ENCODE results near the gene SREK1IP1. TPM values are rescaled to one million over a fixed set of nuclear protein-coding genes. Genes with fewer than 3 reads are reported as not detected.
"Not testable (repeated sequence)": the region's sequence is repeated elsewhere in the genome, so short reads cannot be mapped to it uniquely, and the experiment has no call there.

Gene SREK1IP1
- total and polyA plus RNA-seq, 4 donors: 13.6 to 21.7 (median 13.9) TPM

DNA sequence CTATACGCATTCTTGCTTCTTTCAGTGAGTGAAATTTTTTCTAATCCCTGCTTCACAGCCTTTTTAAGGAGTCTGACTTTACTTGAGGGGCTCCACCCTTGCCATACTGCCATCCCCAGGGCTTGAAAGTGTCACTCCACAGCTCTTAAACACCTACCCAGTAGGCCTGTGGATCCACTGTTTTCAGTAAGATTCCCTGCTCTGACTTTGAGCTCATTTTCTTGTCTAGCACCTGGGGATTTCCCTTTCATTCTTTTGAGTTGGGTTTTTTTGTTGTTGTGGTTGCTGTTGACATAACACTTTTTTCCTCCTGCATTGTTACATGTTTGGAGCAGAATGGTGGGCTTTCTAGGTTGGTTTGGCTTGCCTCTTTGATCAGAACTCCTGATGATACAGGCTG lies 23.6 kb downstream of the SREK1IP1 start:
- Histone ChIP-seq H3K27me3 (ENCODE audit: control insufficient read depth, insufficient read depth, low read length) (no peaks in the 10 kb centered on the region), H3K27ac (ENCODE audit: low read depth, low read length) (no peak overlapping the region), H3K4me3 (ENCODE audit: low read depth, low read length) (no peak overlapping the region), H3K4me1 (ENCODE audit: control insufficient read depth, insufficient read depth, low read length) (no peaks in the 10 kb centered on the region), H3K9me3 (ENCODE audit: control insufficient read depth, insufficient read depth, low read length) (no peaks in the 10 kb centered on the region), H3K36me3 (ENCODE audit: control insufficient read depth, insufficient read depth, low read length) (peaks cover 4% of the 10 kb centered on the region)
- 100% methylated on average over 1 of the region's 1 CpG for WGBS (ENCODE audit: insufficient coverage)
- DNase-seq (ENCODE audit: low read depth in 4 of 6, low spot score in 6 of 6): no peak

DNA sequence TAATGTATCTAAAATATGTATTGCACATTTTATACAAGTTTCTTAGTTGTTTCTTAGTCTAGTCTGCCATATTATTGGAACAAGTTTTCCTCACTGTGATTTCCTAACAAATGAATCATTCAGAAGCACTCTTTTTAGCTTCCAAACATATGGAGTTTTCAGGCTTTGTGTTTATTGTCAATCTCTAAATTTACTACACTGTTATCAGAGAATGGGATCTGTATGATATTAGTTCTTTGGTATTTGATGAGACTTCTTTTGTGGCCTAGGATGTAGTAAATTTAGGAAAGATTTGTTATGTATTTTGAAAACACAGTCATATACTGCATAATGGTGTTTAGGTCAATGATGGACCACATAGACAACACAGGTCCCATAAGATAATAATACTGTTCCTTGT lies 25.7 kb downstream of the SREK1IP1 start:
- no peaks in the 10 kb centered on the region for H3K9me3 ChIP-seq (ENCODE audit: control insufficient read depth, insufficient read depth, low read length)
- no peak for DNase-seq (ENCODE audit: low read depth in 4 of 6, low spot score in 6 of 6)
- H3K4me3 ChIP-seq (ENCODE audit: low read depth, low read length): no peak overlapping the region
- H3K4me1 ChIP-seq (ENCODE audit: control insufficient read depth, insufficient read depth, low read length): no peaks in the 10 kb centered on the region
- H3K27ac ChIP-seq (ENCODE audit: low read depth, low read length): no peak overlapping the region
- no peaks in the 10 kb centered on the region for H3K27me3 ChIP-seq (ENCODE audit: control insufficient read depth, insufficient read depth, low read length)
- H3K36me3 ChIP-seq (ENCODE audit: control insufficient read depth, insufficient read depth, low read length): peaks cover 4% of the 10 kb centered on the region

DNA sequence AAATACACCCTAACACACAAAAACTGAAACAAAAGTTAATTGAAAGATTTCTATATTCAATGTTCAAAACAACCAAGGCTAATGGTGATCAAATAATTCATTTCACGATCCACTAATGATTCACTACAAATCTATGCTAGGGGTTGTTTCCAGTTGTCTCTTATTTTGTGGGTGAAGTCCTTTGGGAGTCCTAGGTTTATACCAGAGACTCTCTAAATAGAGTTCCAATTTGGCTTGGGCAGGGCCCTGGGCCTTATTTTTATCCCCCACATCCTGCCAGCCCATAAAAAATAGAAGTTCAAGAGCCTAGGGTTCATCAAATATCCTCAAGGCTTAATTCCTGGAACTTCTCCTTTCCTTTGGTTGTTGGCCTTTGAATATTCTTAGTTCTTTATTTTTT lies 26.1 kb downstream of the SREK1IP1 start:
- H3K36me3 ChIP-seq (ENCODE audit: control insufficient read depth, insufficient read depth, low read length): peaks cover under 1% of the 10 kb centered on the region
- no peaks in the 10 kb centered on the region for H3K4me1 ChIP-seq (ENCODE audit: control insufficient read depth, insufficient read depth, low read length)
- no CpG with 5 or more reads among the region's 1 CpG for WGBS (ENCODE audit: insufficient coverage)
- H3K9me3 ChIP-seq (ENCODE audit: control insufficient read depth, insufficient read depth, low read length): no peaks in the 10 kb centered on the region
- H3K27me3 ChIP-seq (ENCODE audit: control insufficient read depth, insufficient read depth, low read length): no peaks in the 10 kb centered on the region
- DNase-seq (ENCODE audit: low read depth in 4 of 6, low spot score in 6 of 6): no peak
- no peak overlapping the region for H3K4me3 ChIP-seq (ENCODE audit: low read depth, low read length)
- H3K27ac ChIP-seq (ENCODE audit: low read depth, low read length): no peak overlapping the region

DNA sequence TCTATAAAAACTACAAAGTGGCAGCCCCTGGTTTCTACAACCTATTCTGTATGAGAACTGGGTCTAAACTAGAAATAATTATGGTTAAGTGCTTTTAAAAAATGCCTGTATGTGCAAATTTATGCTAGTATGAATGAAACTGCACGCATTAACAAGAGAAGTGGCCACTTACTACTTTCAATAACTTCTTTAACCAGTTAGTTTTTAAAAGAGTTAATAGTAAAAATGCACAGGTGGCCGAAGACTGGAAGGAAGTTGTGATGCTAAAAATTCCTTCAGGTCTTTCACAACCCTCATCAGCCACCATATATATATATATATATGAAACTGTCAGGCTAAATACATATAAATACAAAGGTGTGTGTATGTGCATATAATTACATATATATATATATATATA lies 41.3 kb downstream of the SREK1IP1 start:
- WGBS (ENCODE audit: insufficient coverage): no CpG with 5 or more reads among the region's 2 CpGs
- no peaks in the 10 kb centered on the region for H3K9me3 ChIP-seq (ENCODE audit: control insufficient read depth, insufficient read depth, low read length)
- H3K27me3 ChIP-seq (ENCODE audit: control insufficient read depth, insufficient read depth, low read length): no peaks in the 10 kb centered on the region
- H3K36me3 ChIP-seq (ENCODE audit: control insufficient read depth, insufficient read depth, low read length): no peaks in the 10 kb centered on the region
- DNase-seq (ENCODE audit: low read depth in 4 of 6, low spot score in 6 of 6): no peak
- H3K4me1 ChIP-seq (ENCODE audit: control insufficient read depth, insufficient read depth, low read length): no peaks in the 10 kb centered on the region
- H3K4me3 ChIP-seq (ENCODE audit: low read depth, low read length): no peak overlapping the region
- H3K27ac ChIP-seq (ENCODE audit: low read depth, low read length): no peak overlapping the region

DNA sequence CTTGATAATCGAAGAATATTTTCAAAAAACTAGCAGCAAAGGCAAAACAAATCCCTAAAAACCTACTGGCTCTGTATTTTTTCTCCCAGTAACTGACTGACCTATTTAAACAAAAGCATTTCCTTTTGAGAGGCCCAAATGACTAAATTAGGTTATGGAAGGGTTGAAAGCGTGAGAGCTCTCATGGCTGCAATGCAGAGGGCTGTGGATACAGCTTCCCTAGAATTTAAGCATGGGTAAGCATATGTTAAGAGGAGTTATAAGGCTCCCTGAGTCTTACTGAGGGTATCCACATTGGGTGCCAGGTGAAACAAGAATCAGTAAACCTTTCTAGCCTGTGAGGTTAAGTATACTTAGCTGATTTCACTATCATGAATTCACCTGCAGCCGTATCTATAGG lies 45.9 kb downstream of the SREK1IP1 start:
- H3K36me3 ChIP-seq (ENCODE audit: control insufficient read depth, insufficient read depth, low read length): no peaks in the 10 kb centered on the region
- 75% methylated on average over 1 of the region's 3 CpGs for WGBS (ENCODE audit: insufficient coverage)
- no peak overlapping the region for H3K4me3 ChIP-seq (ENCODE audit: low read depth, low read length)
- H3K4me1 ChIP-seq (ENCODE audit: control insufficient read depth, insufficient read depth, low read length): no peaks in the 10 kb centered on the region
- H3K9me3 ChIP-seq (ENCODE audit: control insufficient read depth, insufficient read depth, low read length): no peaks in the 10 kb centered on the region
- DNase-seq (ENCODE audit: low read depth in 4 of 6, low spot score in 6 of 6): no peak
- no peak overlapping the region for H3K27ac ChIP-seq (ENCODE audit: low read depth, low read length)
- no peaks in the 10 kb centered on the region for H3K27me3 ChIP-seq (ENCODE audit: control insufficient read depth, insufficient read depth, low read length)

DNA sequence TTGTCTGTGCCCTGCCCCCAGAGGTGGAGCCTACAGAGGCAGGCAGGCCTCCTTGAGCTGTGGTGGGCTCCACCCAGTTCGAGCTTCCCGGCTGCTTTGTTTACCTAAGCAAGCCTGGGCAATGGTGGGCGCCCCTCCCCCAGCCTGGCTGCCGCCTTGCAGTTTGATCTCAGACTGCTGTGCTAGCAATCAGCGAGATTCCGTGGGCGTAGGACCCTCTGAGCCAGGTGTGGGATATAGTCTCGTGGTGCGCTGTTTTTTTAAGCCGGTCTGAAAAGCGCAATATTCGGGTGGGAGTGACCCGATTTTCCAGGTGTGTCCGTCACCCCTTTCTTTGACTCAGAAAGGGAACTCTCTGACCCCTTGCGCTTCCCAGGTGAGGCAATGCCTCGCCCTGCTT lies 54.0 kb downstream of the SREK1IP1 start:
- not testable (repeated sequence) for H3K4me3 ChIP-seq (ENCODE audit: low read depth, low read length); H3K9me3 ChIP-seq (ENCODE audit: control insufficient read depth, insufficient read depth, low read length); H3K4me1 ChIP-seq (ENCODE audit: control insufficient read depth, insufficient read depth, low read length); H3K36me3 ChIP-seq (ENCODE audit: control insufficient read depth, insufficient read depth, low read length); H3K27me3 ChIP-seq (ENCODE audit: control insufficient read depth, insufficient read depth, low read length); DNase-seq (ENCODE audit: low read depth in 4 of 6, low spot score in 6 of 6); H3K27ac ChIP-seq (ENCODE audit: low read depth, low read length)
- WGBS (ENCODE audit: insufficient coverage): no CpG with 5 or more reads among the region's 16 CpGs

DNA sequence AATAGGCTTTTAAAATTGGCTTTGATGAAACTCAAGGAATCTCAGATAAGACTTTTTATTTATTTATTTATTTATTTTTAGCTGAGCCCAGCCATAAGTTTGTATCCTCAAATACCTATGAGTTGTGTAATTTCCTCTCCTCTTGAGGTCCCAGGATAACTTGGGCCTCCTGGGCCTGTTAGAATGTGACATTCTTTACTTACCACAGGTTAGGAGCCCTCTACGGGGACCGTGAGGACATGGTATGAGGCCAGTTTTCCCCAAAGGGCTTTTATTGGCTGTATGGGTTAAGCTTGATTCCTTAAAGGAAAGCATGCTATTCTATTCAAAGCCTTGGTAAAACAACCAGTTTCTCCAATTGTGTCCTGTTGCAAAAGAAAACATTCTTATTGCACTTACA lies 61.3 kb downstream of the SREK1IP1 start:
- Histone ChIP-seq H3K27ac (ENCODE audit: low read depth, low read length) (no peak overlapping the region), H3K4me1 (ENCODE audit: control insufficient read depth, insufficient read depth, low read length) (no peaks in the 10 kb centered on the region), H3K9me3 (ENCODE audit: control insufficient read depth, insufficient read depth, low read length) (no peaks in the 10 kb centered on the region), H3K4me3 (ENCODE audit: low read depth, low read length) (no peak overlapping the region), H3K36me3 (ENCODE audit: control insufficient read depth, insufficient read depth, low read length) (no peaks in the 10 kb centered on the region), H3K27me3 (ENCODE audit: control insufficient read depth, insufficient read depth, low read length) (no peaks in the 10 kb centered on the region)
- WGBS (ENCODE audit: insufficient coverage): no CpG with 5 or more reads among the region's 2 CpGs
- no peak for DNase-seq (ENCODE audit: low read depth in 4 of 6, low spot score in 6 of 6)

DNA sequence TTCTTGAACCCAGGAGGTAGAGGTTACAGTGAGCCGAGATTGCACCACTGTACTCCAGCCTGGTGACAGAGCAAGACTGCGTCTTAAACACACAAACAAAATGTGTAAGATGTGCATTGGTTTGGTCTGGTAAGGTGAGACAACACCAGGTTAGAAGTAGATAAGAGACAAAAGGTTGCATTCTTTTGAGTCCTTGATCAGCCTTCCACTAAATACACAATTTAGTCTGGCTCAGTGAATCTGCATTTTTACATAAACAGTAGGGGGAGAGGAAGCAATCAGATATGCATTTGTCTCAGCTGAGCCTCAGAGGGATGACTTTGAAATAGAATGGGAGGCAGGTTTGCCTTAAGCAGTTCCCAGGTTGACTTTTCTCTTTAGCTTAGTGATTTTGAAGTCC lies 62.4 kb downstream of the SREK1IP1 start:
- not testable (repeated sequence) for H3K4me1 ChIP-seq (ENCODE audit: control insufficient read depth, insufficient read depth, low read length); H3K27ac ChIP-seq (ENCODE audit: low read depth, low read length); H3K27me3 ChIP-seq (ENCODE audit: control insufficient read depth, insufficient read depth, low read length); H3K9me3 ChIP-seq (ENCODE audit: control insufficient read depth, insufficient read depth, low read length); H3K4me3 ChIP-seq (ENCODE audit: low read depth, low read length); DNase-seq (ENCODE audit: low read depth in 4 of 6, low spot score in 6 of 6); H3K36me3 ChIP-seq (ENCODE audit: control insufficient read depth, insufficient read depth, low read length)
- 80% methylated on average over 1 of the region's 2 CpGs for WGBS (ENCODE audit: insufficient coverage)

DNA sequence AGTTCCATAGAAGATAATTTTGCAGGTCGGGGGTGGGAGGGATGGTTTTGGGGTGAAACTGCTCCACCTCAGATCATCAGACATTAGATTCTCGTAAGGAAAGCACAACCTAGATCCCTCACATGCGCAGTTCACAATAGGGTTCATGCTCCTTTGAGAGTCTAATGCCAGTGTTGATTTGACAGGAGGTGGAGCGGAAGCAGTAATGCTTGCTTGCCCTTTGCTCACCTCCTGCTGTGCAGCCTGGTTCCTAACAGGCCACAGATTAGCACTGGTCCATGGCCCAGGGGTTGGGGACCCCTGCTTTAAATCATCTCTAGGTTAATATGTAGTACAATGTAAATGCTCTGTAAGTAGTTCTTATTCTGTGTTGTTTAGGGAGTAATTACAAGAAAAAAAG lies 67.7 kb downstream of the SREK1IP1 start:
- WGBS (ENCODE audit: insufficient coverage): 100% methylated on average over 2 of the region's 4 CpGs
- Histone ChIP-seq H3K9me3 (ENCODE audit: control insufficient read depth, insufficient read depth, low read length) (no peaks in the 10 kb centered on the region), H3K36me3 (ENCODE audit: control insufficient read depth, insufficient read depth, low read length) (no peaks in the 10 kb centered on the region), H3K4me3 (ENCODE audit: low read depth, low read length) (no peak overlapping the region), H3K4me1 (ENCODE audit: control insufficient read depth, insufficient read depth, low read length) (no peaks in the 10 kb centered on the region), H3K27ac (ENCODE audit: low read depth, low read length) (no peak overlapping the region), H3K27me3 (ENCODE audit: control insufficient read depth, insufficient read depth, low read length) (no peaks in the 10 kb centered on the region)
- DNase-seq (ENCODE audit: low read depth in 4 of 6, low spot score in 6 of 6): no peak

DNA sequence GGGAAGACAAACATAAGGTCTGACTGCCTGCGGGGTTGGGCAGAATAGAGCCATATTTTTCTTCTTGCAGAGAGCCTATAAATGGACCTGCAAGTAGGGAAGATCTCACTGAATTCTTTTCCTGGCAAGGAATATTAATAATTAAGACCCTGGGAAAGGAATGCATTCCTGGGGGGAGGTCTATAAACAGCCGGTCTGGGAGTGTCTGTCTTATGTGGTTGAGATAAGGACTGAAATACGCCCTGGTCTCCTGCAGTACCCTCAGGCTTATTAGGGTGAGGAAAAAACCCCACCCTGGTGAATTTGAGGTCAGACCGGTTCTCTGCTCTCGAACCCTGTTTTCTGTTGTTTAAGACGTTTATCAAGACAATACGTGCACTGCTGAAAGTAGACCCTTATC lies 72.1 kb downstream of the SREK1IP1 start:
- H3K27ac ChIP-seq (ENCODE audit: low read depth, low read length); DNase-seq (ENCODE audit: low read depth in 4 of 6, low spot score in 6 of 6); H3K9me3 ChIP-seq (ENCODE audit: control insufficient read depth, insufficient read depth, low read length); H3K4me1 ChIP-seq (ENCODE audit: control insufficient read depth, insufficient read depth, low read length); H3K27me3 ChIP-seq (ENCODE audit: control insufficient read depth, insufficient read depth, low read length); H3K36me3 ChIP-seq (ENCODE audit: control insufficient read depth, insufficient read depth, low read length); H3K4me3 ChIP-seq (ENCODE audit: low read depth, low read length): not testable (repeated sequence)
- 99% methylated on average over 6 of the region's 7 CpGs for WGBS (ENCODE audit: insufficient coverage)

Measured in spinal cord (tissue), 10 donors.